ENCODE results near the gene SPPL2A.
"Not testable (repeated sequence)": the region's sequence is repeated elsewhere in the genome, so short reads cannot be mapped to it uniquely, and the experiment has no call there.

SPPL2A gene, protein sequence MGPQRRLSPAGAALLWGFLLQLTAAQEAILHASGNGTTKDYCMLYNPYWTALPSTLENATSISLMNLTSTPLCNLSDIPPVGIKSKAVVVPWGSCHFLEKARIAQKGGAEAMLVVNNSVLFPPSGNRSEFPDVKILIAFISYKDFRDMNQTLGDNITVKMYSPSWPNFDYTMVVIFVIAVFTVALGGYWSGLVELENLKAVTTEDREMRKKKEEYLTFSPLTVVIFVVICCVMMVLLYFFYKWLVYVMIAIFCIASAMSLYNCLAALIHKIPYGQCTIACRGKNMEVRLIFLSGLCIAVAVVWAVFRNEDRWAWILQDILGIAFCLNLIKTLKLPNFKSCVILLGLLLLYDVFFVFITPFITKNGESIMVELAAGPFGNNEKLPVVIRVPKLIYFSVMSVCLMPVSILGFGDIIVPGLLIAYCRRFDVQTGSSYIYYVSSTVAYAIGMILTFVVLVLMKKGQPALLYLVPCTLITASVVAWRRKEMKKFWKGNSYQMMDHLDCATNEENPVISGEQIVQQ

DNA sequence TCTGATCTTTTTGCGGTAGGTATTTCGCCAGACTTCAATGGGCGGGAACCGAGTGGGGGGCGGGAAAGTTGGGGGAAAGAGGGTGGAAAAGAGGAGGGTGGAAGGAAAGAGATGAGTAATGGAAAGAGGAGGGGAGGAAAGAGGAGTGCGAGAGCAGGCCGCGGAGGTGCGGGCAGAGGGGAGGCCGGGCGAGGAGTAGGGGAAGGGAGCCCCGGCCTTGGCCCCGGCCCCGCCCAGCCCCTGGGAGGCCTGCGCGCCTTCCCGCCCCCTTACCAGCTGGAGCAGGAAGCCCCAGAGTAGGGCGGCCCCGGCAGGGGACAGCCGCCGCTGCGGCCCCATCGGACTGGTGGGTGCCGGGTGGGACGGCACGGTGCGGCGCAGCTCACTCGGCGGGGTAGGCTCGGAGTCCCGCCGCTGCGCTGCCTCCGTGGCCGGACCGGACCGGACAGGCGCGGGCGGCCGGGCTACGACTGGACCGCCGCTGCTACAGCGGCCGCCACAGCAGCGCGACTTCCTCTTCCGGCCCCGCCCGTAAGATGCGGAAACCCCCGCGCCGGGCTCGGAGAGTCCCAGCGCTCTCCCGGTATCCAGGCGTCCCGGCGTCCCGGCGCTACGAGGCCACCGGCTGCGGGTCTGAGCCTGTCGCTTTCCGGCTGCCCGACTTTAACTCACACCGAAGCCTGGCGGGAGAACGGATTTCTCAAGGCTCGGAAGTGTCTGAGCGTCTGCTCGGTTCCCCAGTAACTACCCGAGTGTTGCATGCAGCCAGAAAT, at the start of gene SPPL2A:
Gene SPPL2A, minus strand, starts transcription at position 512 of the 773 bp plus-strand sequence. Its CDS starts 173 bp downstream, at position 339.
- peak; percentile 70 to 92 (median 77) for DNase-seq (ENCODE audit: low read depth in 3 of 3)

DNA sequence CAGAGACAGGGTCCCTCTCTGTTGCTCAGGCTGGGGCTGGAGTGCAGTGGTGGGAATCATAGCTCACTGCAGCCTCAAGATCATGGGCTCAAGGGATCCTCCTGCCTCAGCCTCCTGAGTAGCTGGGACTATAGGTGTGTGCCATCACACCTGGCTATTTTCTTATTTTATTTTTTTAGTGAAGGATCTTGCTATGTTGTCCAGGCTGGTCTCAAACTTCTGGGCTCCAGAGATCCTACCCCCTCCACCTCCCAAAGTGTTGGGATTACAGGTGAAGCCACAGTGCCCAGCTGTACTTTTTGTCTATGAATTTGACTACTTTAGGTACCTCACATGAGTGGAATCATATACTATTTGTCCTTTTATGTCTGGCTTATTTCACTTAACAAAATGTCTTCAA, 49.1 kb upstream of the SPPL2A start:
- DNase-seq (ENCODE audit: low read depth in 3 of 3), result no peak

DNA sequence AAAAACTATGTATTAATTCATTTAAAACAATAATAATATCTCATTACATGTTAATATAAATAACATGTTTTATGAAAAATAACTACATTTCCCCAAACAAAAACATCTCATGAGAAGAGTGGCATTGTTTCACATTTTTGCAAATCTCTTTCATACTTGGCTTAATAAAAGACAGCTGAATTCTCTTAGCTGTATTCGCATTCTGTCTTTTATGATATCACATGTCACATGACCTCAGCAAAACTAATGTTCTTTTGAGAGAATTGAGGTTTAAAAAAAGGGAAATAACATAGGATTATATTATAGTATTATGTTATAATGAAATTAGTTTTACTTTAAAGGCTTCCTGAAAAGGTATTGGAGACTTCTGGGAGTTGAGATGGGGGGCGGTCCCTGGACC, 48.4 kb upstream of the SPPL2A start:
- no peak for DNase-seq (ENCODE audit: low read depth in 3 of 3)

DNA sequence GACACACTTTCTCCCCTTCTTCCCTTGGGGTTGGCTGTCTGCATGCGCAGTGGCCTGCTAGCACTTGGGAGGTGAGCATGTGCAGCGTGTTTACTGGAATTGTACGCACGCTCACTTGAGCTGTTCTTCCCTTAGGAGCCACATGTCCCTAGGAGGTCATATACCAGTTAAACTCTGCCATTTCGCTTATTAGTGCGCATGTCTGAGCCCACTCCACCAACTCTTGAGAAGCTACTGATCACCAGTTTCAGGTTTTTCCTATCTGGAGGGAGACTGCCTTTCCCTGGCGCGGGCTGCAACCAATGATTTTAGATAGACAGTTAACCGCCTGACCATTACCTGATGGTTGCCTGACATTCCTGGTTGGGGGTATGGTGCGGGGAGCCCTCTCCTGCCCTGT, 47.6 kb upstream of the SPPL2A start:
- no peak for DNase-seq (ENCODE audit: low read depth in 3 of 3)

DNA sequence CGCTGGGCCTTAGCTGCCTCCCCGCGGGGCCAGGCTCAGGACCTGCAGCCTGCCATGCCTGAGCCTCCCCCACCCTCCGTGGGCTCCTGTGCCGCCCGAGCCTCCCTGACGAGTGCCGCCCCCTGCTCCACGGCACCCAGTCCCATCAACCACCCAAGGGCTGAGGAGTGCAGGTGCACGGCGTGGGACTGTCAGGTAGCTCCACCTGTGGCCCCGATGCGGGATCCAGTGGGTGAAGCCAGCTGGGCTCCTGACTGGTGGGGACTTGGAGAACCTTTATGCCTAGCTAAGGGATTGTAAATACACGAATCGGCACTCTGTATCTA, 46.6 kb upstream of the SPPL2A start:
- DNase-seq (ENCODE audit: low read depth in 3 of 3), result not testable (repeated sequence)

DNA sequence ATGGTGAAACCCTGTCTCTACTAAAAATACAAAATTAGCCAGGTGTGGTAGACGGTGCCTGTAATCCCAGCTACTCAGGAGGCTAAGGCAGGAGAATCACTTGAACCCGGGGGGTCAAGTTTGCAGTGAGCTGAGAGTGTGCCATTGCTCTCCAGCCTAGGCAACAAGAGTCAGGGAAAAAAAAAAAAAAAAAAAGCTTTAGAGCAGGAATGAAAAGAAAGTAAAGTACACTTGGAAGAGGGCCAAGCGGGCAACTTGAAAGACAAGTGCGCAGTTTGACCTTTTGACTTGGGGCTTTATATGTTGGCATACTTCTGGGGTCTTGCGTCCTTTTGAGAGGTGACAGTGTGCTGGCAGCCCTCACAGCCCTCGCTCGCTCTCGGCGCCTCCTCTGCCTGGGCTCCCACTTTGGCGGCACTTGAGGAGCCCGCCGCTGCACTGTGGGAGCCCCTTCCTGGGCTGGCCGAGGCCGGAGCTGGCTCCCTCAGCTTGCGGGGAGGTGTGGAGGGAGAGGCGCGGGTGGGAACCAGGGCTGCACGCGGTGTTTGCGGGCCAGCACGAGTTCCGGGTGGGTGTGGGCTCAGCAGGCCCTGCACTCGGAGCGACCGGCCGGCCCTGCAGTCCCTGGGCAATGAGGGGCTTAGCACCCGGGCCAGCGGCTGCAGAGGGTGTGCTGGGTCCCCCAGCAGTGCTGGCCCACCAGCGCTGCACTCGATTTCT, 46.1 kb upstream of the SPPL2A start:
- DNase-seq (ENCODE audit: low read depth in 3 of 3), result not testable (repeated sequence)

DNA sequence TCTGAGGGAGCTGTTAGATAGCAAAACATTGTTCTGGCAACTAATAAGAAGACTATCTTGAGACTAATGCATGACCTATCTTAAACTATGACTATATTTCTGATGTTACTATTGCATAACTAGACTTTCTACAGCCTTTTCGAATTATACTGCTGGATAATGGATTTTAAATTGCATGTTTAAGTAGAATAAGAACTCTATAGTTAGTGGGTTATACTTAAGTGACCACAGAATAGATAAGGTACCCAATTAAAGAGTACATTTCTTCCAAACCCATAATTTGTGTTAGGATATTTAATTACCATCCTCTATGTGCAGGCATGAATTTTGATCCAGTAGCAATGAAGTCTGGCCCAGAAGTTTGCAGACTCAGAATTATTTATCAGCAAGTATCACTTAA, 44.6 kb upstream of the SPPL2A start:
- DNase-seq (ENCODE audit: low read depth in 3 of 3), result no peak

DNA sequence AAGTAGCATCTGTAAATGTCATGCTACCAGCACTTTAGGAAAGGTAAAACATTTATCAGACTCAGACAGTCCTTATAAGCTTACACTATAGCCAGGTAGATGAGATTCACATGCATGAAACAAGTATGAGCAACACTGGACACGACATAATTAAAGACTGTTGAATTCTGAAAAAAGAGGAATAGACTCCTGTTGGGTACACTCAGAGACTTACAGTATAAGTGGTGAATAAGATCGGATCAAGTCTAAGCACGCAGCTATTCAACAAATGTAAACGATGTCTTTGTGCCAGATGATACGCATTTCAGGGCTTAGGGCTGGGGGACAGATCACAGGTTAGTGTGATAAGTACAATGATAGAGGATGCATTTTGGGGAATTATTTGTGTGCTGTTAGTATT, 43.2 kb upstream of the SPPL2A start:
- DNase-seq (ENCODE audit: low read depth in 3 of 3), result no peak

DNA sequence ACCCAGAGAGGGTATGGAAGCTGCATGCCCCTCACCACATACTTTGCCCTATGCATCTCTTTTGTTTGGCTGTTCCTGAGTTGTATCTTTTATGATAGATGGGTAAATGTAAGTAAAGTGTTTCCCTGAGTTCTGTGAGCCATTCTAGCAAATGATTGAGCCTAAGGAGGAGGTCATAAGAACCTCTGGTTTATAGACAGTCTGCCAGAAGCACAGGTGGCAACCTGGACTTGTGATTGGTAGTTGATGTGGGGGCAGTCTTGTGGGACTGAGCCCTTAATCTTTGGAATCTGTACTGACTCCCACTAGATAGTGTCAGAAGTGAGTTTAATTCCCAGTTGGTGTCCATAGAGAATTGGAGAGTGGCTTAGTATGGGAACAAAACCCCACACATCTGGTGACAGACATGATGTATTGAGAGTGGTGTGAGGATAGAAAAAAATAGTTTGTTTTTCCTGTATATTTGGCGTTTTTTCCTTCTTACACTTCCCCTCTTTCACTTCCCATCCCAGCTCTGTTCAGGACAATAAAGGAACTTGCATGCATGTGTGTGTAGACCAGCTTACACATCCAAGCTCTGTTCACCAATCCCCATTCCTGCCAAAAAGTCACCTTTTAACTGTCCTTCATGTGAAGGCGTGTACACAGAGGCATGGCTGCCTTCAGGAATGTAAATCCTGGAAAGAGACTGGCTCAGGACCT, 38.1 kb upstream of the SPPL2A start:
- no peak for DNase-seq (ENCODE audit: low read depth in 3 of 3)

DNA sequence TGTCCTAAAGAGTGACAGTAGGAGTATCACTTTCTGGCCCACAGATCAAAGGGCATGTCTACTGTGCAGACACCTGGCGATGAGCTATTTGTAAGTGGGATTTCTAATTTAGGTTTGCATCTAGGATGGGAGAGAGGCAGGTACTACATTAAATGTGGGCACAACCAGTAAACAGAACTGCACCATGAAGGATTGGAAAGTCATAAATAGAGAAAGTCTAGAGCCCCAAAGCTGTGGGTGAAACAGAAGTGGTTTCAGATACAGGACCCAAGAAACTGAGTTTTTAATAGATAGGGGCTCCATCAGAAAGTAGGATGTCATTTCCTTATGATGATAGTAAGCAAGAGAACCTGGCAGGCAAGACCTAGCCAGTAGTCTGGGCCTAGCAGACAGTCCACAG, 35.2 kb upstream of the SPPL2A start:
- no peak for DNase-seq (ENCODE audit: low read depth in 3 of 3)

DNA sequence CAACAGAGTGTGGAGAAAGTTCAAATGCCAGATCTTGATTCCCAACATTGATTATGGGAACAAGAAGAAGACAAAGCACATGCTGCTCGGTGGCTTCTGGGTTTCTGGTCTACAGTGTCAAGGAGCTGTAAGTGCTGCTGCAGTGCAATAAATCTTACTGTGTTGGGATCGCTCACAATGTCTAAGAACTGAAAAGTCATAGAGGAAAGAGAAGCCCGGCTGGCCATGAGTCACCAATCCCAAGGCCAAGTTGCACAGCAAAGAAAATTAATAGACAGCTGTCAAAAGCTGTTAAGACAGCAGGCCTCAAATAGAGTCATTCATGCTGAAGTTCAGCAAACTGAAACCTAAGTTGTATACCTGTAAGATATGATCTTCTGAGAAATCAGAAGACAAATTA, 33.2 kb upstream of the SPPL2A start:
- DNase-seq (ENCODE audit: low read depth in 3 of 3), result no peak

DNA sequence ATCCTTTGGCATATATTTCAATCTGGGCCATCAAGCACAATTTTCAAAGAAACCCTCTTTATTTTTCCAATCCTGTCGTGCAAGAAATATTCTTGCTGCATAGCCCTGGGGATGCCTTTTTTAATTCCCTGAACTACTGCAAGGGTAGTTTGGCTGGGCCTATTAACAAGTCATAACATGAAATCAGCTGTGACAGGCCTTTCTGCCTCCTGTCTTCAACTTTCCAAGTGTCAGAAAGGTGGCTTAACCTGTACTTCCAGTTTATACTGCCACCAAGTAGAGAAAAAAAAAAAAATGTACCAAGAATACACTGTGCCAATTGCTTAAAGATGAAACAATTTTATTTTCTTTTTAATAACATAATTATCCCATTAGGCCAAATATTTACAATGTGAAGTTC, 32.4 kb upstream of the SPPL2A start:
- no peak for DNase-seq (ENCODE audit: low read depth in 3 of 3)

DNA sequence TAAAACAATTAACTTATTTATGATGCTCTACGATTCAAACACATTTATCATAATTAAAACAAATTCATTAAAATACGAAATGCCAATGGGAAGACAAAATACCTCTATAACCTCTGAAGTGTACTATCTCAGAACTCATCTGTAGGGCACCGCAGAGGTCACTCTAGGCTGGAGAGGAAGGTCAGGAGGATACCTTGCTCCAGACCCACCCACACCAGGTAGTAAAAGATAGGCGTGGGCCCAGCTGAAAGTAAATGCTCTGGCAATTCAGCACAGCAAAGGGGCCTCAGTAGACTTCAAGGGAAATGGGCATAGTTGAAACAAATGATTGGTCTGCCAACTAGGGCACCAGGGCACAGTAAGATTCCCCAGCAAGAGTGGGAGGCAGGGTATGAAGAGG, 26.0 kb upstream of the SPPL2A start:
- no peak for DNase-seq (ENCODE audit: low read depth in 3 of 3)

DNA sequence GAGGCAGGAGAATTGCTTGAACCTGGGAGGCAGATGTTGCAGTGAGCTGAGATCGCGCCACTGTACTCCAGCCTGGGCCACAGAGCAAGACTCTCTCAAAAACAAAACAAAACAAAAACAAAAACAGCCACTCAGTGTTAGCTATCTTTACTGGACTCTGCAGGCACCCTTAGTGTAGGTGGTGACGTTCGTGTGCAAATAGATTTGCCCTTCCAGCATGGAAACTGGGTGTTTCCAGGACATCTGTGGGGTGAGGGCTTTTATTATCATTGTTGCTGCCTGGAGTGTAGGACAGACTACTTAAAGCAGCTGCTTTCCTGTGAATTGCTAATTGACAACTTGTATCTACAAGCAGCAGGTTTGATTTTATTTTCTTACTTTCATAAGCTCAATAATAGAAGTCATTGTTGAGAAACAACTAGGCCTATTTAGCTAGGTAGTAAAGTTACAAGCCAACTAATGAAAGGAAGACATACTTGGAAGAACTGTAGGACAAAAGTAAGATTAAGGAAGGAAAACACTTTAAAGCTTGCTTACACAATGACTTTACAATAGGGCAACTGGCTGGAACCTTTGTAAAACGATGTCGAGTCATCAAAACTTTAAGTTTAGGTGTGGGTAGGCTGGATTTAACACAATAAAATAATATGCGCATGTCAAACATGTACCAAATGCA, 25.4 kb upstream of the SPPL2A start:
- DNase-seq (ENCODE audit: low read depth in 3 of 3), result no peak

DNA sequence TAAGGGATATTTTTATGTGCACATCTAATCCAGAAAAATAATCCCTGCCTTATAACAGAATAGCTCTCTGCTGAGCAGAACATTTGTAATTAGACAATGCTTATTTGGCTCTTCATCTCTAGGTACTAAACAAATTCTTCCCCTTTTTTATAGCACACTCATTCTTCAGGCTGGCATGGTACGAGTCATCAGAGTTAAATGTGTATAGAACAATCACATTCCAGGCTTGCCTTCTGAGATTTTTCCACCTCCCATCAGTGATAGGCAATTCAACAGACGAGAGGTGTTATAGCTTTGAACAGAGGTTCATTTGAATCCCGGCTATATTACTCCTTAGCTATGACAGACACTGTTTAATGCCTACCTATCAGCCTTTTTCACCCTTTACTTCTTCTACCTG, 21.4 kb upstream of the SPPL2A start:
- no peak for DNase-seq (ENCODE audit: low read depth in 3 of 3)

DNA sequence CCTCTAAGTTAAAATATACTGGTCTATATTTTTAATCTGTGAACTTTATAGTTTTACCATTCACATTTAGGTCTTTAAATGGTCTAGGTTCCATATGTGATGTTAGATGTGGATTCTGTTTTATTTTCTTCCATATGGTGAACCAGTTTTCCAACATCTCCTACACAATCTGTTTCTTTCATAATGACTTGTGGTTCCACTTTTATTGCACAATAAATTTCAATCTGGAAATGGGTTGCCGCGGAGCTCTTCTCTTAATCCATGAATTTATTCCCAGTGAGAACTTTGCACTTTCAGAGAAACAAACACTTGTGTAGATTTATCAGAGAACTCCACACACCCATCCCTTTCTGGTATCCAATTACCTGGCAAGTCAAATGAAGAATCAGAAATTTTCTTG, 20.9 kb upstream of the SPPL2A start:
- DNase-seq (ENCODE audit: low read depth in 3 of 3), result no peak

DNA sequence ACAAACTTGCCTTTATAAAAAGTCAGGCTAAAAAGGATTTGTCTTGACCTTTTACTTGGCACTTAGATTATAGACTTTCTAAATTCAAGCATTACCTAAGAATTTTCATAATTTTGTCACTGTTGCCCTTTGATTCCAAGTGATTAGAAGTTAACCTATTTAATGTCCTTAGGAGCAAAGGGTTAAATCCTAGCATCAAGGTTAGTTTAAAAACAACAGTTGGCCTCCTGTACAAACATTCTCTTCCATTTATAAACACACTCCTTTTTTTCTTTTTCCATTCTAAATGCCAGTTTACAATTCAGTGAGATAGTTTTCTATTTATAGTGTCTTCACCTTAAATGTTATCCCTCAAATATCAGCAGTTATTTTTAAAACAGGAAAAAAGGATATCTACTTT, 18.4 kb upstream of the SPPL2A start:
- DNase-seq (ENCODE audit: low read depth in 3 of 3), result no peak

DNA sequence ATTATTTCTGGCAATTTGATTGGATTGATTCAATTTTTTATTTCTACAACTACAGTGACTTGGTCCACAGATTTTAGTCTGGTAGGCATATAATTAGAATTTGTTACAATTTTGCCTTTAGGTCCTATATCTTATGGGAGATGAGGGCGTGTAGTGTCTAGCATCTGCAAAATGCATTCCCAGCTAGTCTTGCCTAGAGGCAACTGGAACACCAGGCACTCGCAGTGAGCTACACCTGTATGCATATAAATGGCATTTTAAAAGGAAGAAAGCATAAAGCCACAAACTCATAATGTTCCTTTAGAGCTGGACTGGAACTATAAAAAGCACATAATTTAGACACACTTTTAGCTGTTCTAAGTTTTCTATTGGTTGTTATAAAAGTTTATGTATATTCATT, 17.9 kb upstream of the SPPL2A start:
- no peak for DNase-seq (ENCODE audit: low read depth in 3 of 3)

DNA sequence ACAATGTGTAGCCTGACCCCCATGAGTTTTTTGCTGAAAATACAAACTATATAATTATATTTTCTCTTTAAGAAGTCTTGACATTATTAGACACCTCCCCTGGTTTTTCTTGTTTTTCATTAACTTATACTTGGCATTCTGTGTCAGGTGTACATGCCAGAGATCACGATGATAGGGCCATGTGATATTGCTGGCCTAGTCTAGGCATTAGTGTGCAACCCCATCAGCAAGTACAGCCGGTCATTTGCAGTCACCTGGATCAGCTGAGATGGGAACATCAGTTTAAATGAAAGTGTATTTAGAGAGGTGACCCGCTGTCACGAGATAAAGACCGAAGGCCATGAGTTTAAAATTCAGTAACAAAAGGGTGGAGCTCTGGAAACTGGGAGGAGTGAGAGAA, 12.6 kb upstream of the SPPL2A start:
- DNase-seq (ENCODE audit: low read depth in 3 of 3), result no peak

DNA sequence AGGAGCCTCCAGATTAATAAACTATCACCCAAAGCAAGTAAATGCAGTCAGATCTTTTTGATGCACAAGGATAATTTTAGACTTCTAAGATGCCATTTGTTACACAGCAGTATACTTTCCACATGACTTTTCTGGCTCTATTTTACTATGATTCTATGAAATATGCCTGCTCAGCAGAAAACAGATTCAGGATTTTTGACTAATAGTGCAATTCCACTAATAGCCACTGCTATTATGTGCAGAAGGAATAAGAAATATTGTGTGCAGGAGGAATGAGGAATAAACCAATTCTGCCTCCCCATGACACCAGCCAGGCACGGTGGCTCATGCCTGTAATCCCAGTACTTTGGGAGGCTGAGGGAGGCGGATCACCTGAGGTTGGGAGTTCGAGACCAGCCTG, 11.5 kb upstream of the SPPL2A start:
- DNase-seq (ENCODE audit: low read depth in 3 of 3), result no peak

DNA sequence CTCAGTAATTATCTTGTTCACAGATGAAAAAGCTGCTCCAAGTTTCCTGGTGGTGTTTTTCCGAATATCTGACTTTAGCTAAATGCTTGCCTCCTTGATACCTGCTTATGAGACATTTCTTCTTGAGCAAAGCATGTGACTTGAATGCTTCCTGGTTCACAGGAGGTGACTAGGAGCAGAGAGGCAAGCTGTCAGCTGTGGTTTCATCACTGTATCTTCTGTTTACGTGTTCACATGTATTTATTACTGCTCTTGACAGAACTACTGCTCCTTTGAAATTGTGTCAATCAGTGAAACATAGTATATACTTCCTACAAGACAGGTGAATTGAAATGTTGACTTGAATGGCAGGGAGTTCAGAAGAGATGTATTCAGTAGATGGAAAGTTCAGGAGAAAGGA, 8.9 kb upstream of the SPPL2A start:
- DNase-seq (ENCODE audit: low read depth in 3 of 3), result no peak
